Activated T-cell treated with anti-CD3 and anti-CD28 coated beads, Interleukin-2, amount 50 U/mL, for 48 hours (primary cell): ENCODE data around the gene CCDC38.

ENCODE experiments used
- DNase-seq, 2 experiments: peaks; one replicate each; pipeline ENCODE4 v3.0.0-alpha.2; 2020

CCDC38 gene

GRCh38 chr12:95830335-95831089 lies 111.9 kb downstream of the CCDC38 start:
- no peak for DNase-seq

DNA sequence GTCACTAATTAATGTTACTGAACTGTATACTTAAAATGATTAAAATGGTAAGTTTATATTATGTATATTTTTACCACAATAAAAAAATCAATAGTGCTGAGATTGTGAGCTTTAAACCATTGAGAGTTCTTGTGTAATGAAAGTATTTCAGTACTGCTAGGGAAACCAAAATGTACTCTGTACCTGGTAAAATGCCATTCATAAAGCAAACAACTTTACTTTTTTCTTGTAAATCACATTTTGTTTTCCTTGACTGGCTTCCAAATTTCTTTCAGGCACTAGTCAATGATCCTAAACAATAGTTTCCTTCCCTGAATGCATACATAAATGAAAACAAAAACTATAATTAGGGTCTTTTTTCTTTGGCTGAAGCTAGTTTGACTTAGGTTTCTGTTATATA lies 113.0 kb downstream of the CCDC38 start:
- no peak for DNase-seq

- DNase-seq: no peak
Measured at GRCh38 chr12:95820096-95820703, 122.2 kb downstream of the CCDC38 start.
